DND-41 (cell line): Measurements from ENCODE around the gene WASHC2C.
"Not testable (repeated sequence)": the region's sequence is repeated elsewhere in the genome, so short reads cannot be mapped to it uniquely, and the experiment has no call there.

Experiments
- ATAC-seq: fragments of 200-7000 bp; cut with Tn5 transposase; 3 replicates; pipeline ENCODE4 v1.9.1; 2021; ENCODE audit warnings: low read depth; ENCODE audit not compliant: insufficient read depth
- DNase-seq: peaks from one replicate; pipeline ENCODE4 v3.0.0-alpha.2; 2020
- H2AFZ ChIP-seq: 2 replicates; pipeline ENCODE4 v1.6.0; 2012; ENCODE audit warnings: low read depth, low read length
- H3K27ac ChIP-seq: 2 replicates; pipeline ENCODE4 v1.5.1; 2012; ENCODE audit warnings: low read length, inconsistent platforms
- H3K27me3 ChIP-seq: fragments of 200-600 bp; sonication (generic); 2 replicates; pipeline ENCODE4 v1.6.0; 2012; ENCODE audit warnings: low read length, mild to moderate bottlenecking, inconsistent platforms; ENCODE audit not compliant: insufficient read depth, poor library complexity
- H3K36me3 ChIP-seq: 2 replicates; pipeline ENCODE4 v1.5.1; 2012; ENCODE audit warnings: low read length, inconsistent platforms; ENCODE audit not compliant: insufficient read depth
- H3K4me1 ChIP-seq: 2 replicates; pipeline ENCODE4 v1.5.1; 2012; ENCODE audit warnings: mild to moderate bottlenecking, low read length; ENCODE audit not compliant: insufficient read depth
- H3K4me2 ChIP-seq: 2 replicates; pipeline ENCODE4 v1.6.0; 2012; ENCODE audit warnings: mild to moderate bottlenecking, moderate library complexity, low read length, inconsistent platforms; ENCODE audit not compliant: insufficient read depth
- H3K4me3 ChIP-seq, 2 experiments: fragments of 200-600 bp in 1 of 2; shearing (Covaris generic) in 1 of 2; 2 replicates each; pipeline ENCODE4 v1.5.1; 2012 to 2016; ENCODE audit warnings: inconsistent platforms in 2 of 2, low read length in 2 of 2, mild to moderate bottlenecking in 2 of 2, low read depth in 1 of 2, moderate library complexity in 1 of 2
- H3K79me2 ChIP-seq: 2 replicates; pipeline ENCODE4 v1.6.0; 2012; ENCODE audit warnings: low read length, inconsistent platforms; ENCODE audit not compliant: insufficient read depth
- H3K9ac ChIP-seq: 2 replicates; pipeline ENCODE4 v1.6.0; 2012; ENCODE audit warnings: low read depth, mild to moderate bottlenecking, inconsistent platforms, low read length, moderate library complexity
- H3K9me3 ChIP-seq: 2 replicates; pipeline ENCODE4 v1.5.1; 2012; ENCODE audit warnings: low read length, moderate library complexity, mild to moderate bottlenecking, inconsistent platforms; ENCODE audit not compliant: insufficient read depth, severe bottlenecking
- H4K20me1 ChIP-seq: 2 replicates; pipeline ENCODE4 v1.6.0; 2012; ENCODE audit warnings: low read length; ENCODE audit not compliant: insufficient read depth
- TF ChIP-seq, protein P1 (sequence below): IDR thresholded peaks from 2 replicates; pipeline ENCODE4 v1.5.1; 2012; ENCODE audit warnings: borderline replicate concordance, low read length, moderate library complexity, mild to moderate bottlenecking; ENCODE audit not compliant: poor library complexity, severe bottlenecking; ENCODE audit errors: extremely low read depth

Gene WASHC2C

DNA sequence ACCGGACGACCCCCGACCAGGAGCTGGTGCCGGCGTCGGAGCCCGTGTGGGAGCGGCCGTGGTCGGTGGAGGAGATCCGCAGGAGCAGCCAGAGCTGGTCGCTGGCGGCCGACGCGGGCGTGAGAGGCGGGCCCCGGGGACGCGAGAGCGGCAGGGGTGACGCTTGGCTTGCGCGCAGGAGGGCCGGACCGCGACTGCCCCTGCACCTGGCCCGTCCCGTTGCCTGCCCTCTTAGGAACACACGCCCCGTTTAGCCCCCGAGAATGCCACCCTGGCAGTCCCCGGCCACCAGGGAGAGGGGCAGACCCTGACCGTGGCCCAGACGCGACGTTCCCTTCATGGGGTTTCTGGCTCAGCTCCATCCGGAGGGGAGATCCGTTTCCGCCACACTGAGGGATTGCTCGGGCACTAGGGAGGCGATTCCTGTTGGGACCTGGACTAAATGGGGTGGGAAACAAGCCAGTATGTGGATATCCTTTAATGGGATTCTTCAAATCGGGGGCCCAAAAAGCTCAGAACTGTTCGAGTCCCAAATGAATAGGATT, 427 bp downstream of the WASHC2C start:
- H3K4me3 ChIP-seq: peak overlapping the region; percentile 24 to 58; a peak in 3 of 4 replicates
- not testable (repeated sequence) for H3K36me3 ChIP-seq, H4K20me1 ChIP-seq, H3K9me3 ChIP-seq, H3K27me3 ChIP-seq, DNase-seq, H3K79me2 ChIP-seq
- H2AFZ ChIP-seq: peak overlapping the region; percentile 65
- peaks cover 19% of the 10 kb centered on the region for H3K4me1 ChIP-seq
- H3K4me2 ChIP-seq: peak overlapping the region; percentile 81
- H3K27ac ChIP-seq: peak overlapping the region; percentile 19
- peak overlapping the region; percentile 57 for H3K9ac ChIP-seq
- peak; percentile 54 for ATAC-seq

DNA sequence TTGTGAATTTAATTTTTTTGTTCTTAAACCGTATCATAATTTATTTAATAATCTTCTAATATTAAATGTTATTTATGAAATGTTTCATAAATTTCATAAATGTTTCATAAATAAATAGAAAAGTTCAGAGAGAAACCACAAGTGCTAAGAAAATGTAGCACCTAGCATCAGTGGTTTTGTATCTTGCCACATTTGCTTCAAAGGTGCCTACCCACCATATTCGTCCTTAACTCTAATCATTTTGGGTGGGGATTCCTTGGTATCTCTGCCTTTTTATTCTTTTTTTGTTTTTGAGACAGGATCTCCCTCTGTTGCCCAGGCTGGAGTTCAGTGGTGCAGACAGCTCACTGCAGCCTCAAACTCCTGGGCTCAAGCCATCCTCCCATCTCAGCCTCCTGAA, 7.4 kb downstream of the WASHC2C start:
- not testable (repeated sequence) for H3K4me3 ChIP-seq, H3K4me1 ChIP-seq, DNase-seq, H3K27me3 ChIP-seq, H3K9ac ChIP-seq, H3K79me2 ChIP-seq, H3K27ac ChIP-seq, H3K9me3 ChIP-seq, ATAC-seq, H3K36me3 ChIP-seq, H3K4me2 ChIP-seq, H4K20me1 ChIP-seq, H2AFZ ChIP-seq

DNA sequence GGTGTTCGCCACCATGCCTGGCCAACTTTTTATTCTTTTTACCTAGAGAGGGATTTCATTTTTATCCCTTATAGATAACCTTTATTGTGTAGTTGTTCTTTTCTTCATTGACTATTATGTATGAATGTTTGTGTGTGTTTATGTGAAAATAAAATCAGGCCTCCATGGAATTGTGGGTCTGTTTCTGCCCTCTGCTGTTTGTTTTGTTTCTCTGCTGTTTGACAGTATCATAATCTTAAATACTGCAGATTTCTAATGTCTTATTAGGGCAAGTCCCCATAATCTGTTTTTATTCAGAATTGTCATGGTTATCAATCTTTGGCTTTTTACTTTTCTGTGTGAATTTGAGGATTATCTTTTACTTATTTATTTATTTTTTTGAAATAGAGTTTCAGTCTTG, 7.8 kb downstream of the WASHC2C start:
- ATAC-seq, H3K4me2 ChIP-seq, H3K36me3 ChIP-seq, H3K27ac ChIP-seq, H3K4me3 ChIP-seq, H3K4me1 ChIP-seq, H2AFZ ChIP-seq, H3K79me2 ChIP-seq, H3K27me3 ChIP-seq, H4K20me1 ChIP-seq, H3K9me3 ChIP-seq, H3K9ac ChIP-seq, DNase-seq: not testable (repeated sequence)
- TF ChIP-seq, protein P1, sequence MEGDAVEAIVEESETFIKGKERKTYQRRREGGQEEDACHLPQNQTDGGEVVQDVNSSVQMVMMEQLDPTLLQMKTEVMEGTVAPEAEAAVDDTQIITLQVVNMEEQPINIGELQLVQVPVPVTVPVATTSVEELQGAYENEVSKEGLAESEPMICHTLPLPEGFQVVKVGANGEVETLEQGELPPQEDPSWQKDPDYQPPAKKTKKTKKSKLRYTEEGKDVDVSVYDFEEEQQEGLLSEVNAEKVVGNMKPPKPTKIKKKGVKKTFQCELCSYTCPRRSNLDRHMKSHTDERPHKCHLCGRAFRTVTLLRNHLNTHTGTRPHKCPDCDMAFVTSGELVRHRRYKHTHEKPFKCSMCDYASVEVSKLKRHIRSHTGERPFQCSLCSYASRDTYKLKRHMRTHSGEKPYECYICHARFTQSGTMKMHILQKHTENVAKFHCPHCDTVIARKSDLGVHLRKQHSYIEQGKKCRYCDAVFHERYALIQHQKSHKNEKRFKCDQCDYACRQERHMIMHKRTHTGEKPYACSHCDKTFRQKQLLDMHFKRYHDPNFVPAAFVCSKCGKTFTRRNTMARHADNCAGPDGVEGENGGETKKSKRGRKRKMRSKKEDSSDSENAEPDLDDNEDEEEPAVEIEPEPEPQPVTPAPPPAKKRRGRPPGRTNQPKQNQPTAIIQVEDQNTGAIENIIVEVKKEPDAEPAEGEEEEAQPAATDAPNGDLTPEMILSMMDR: peak; percentile 25

DNA sequence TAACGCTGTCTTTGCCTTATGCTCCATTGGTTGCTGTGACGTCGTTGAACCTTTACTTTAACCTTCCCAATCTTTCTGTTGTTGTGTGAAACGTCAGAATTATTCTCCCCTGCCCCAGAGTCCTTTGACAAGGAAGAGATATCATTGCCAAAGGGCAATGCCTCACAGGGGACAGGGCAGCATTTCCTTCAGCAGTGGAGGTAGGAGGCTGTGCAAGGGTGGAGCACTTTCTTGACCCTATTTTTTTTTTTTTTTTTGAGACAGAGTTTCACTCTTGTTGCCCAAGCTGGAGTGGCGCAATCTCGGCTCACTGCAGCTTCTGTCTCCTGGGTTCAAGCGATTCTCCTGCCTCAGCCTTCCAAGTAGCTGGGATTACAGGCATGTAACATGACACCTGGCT, 14.5 kb downstream of the WASHC2C start:
- ATAC-seq, H2AFZ ChIP-seq, H3K9me3 ChIP-seq, H3K4me2 ChIP-seq, H3K4me1 ChIP-seq, H3K9ac ChIP-seq, DNase-seq, H3K27ac ChIP-seq, H4K20me1 ChIP-seq, H3K4me3 ChIP-seq, H3K36me3 ChIP-seq, H3K79me2 ChIP-seq, H3K27me3 ChIP-seq: not testable (repeated sequence)

DNA sequence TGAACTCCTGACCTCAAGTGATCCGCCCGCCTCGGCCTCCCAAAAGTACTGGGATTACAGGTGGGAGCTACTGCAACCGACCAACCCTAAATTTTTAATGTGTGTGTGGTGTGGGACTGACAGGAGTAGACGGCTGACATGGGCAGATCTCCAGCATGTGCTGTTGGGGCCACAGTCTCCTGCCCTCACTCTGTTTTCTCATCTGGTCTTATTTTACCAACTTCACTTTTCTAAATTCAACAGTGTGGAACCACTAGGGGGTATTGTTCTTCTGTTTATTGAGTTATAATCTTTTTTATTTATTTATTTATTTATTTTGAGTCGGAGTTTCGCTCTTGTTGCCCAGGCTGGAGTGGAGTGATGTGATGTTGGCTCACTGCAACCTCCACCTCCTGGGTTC, 14.9 kb downstream of the WASHC2C start:
- H3K79me2 ChIP-seq, H3K4me1 ChIP-seq, H3K27ac ChIP-seq, H4K20me1 ChIP-seq, H3K36me3 ChIP-seq, H2AFZ ChIP-seq, H3K4me3 ChIP-seq, DNase-seq, H3K9ac ChIP-seq, H3K9me3 ChIP-seq, H3K27me3 ChIP-seq, H3K4me2 ChIP-seq, ATAC-seq: not testable (repeated sequence)

DNA sequence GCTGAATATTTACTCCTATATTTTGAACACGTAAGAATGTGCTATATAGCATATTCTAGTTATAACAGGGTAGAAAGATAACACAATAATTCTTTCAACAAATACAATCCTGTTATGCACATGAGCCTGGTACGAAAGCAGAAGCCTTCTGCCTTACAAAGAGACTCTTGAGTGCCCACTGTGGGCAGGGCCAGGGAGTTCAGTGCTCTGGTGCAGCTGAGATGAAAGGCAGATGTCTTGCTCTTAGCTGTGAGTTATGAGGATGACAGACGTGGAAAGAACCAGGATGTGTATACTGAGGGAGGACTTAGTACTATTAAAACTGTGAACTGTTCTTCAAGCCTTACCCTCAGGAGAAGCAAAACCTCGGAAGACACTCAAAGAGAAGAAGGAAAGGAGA, 24.1 kb downstream of the WASHC2C start:
- H3K9me3 ChIP-seq, H4K20me1 ChIP-seq, H2AFZ ChIP-seq, ATAC-seq, DNase-seq, H3K27me3 ChIP-seq, H3K4me2 ChIP-seq, H3K9ac ChIP-seq, H3K4me3 ChIP-seq, H3K36me3 ChIP-seq, H3K4me1 ChIP-seq, H3K79me2 ChIP-seq, H3K27ac ChIP-seq: not testable (repeated sequence)

DNA sequence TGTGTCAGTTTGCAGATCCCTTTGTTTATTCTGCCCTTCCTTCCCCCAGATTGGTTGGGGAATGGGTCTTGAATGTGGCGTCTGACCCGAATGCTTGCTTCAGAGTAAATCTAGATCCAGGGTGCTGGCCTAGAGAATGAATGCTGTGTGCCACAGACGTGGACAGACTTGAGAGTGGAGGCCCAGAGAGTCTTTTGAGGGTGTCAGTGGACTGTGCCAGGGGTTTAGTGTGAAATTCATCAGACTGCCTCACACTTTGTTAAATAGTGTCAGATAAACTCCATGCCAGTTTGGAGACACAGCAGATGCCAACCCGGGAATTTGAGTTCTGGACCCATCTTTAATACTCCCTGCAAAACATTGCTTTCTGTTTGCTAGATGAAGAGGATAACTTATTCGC, 25.1 kb downstream of the WASHC2C start:
- H3K4me3 ChIP-seq, H3K9me3 ChIP-seq, H3K27ac ChIP-seq, H3K9ac ChIP-seq, DNase-seq, H3K4me2 ChIP-seq, H2AFZ ChIP-seq, H4K20me1 ChIP-seq, H3K27me3 ChIP-seq, H3K79me2 ChIP-seq, ATAC-seq, H3K4me1 ChIP-seq, H3K36me3 ChIP-seq: not testable (repeated sequence)

DNA sequence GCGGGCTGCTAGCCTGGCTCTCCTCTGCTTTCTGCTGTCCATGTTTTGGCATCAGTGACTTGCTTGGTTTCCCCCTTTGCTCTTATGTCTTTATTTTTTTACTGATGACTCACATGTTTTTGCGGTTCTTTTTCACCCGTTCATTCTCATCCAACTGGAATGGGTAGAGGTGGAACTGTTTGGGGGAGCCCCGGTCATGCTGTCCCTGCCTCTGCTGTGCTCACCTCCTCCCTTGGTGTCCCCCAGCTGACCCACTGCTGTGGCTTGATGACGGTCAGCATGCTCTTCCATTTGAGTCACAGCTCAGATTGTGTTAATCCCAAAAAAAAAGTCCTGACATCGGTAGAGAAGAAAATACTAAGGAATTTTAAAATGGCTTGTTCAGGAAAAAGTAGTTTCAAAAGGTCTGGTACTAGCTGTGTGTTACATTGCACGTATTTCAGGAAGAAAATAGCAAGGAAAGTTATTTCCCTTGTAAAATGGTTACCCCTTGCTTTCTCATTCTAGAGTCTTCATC, 27.0 kb downstream of the WASHC2C start:
- not testable (repeated sequence) for H3K4me2 ChIP-seq, ATAC-seq, H3K4me3 ChIP-seq, H3K79me2 ChIP-seq, H3K9ac ChIP-seq, H3K36me3 ChIP-seq, DNase-seq, H4K20me1 ChIP-seq, H3K4me1 ChIP-seq, H3K9me3 ChIP-seq, H3K27ac ChIP-seq, H3K27me3 ChIP-seq, H2AFZ ChIP-seq
